Heart left ventricle (tissue), 16 donors: ENCODE measurements around the gene HOXC11. TPM values are rescaled to one million over a fixed set of nuclear protein-coding genes. Genes with fewer than 3 reads are reported as not detected.

Source experiments
- ATAC-seq, 4 donors: fragments of 200-7000 bp; cut with Tn5 transposase; one replicate each; pipeline ENCODE4 v1.9.1; 2020 to 2022; ENCODE audit warnings: moderate library complexity in 4 of 4, mild to moderate bottlenecking in 3 of 4, moderate number of reproducible peaks in 1 of 4
- DNase-seq, 5 donors: peaks; one replicate each; pipeline ENCODE4 v3.0.0-alpha.2; 2020
- H3K27ac ChIP-seq, 12 donors: fragments of 200-600 bp; sonication (generic) in 4 of 12; one replicate each; pipeline versions ENCODE4 v1.5.0 to v1.8.0; 2016 to 2022; ENCODE audit warnings: mild to moderate bottlenecking in 2 of 12
- H3K27me3 ChIP-seq, 9 donors: fragments of 200-600 bp; sonication (generic) in 2 of 9; one replicate each; pipeline versions ENCODE4 v1.5.1 to v1.8.0; 2016 to 2022; ENCODE audit warnings: mild to moderate bottlenecking in 3 of 9
- H3K36me3 ChIP-seq, 9 donors: fragments of 200-600 bp; sonication (generic) in 2 of 9; one replicate each; pipeline versions ENCODE4 v1.5.0 to v1.8.0; 2018 to 2022; ENCODE audit warnings: mild to moderate bottlenecking in 2 of 9
- H3K4me1 ChIP-seq, 12 donors: fragments of 200-600 bp; sonication (generic) in 4 of 12; one replicate each; pipeline versions ENCODE4 v1.5.0 to v1.8.0; 2016 to 2022; ENCODE audit warnings: mild to moderate bottlenecking in 3 of 12
- H3K4me3 ChIP-seq, 12 donors: fragments of 200-600 bp; sonication (generic) in 4 of 12; one replicate each; pipeline versions ENCODE4 v1.5.0 to v1.8.0; 2017 to 2022; ENCODE audit warnings: mild to moderate bottlenecking in 9 of 12, moderate library complexity in 4 of 12
- H3K9me3 ChIP-seq, 12 donors: fragments of 200-600 bp; sonication (generic) in 4 of 12; one replicate each; pipeline versions ENCODE4 v1.5.0 to v1.8.0; 2016 to 2022; ENCODE audit warnings: mild to moderate bottlenecking in 1 of 12
- POLR2A ChIP-seq, 2 donors: fragments of 450-650 bp; IDR thresholded peaks; one replicate each; pipeline ENCODE4 v1.6.1; 2017; ENCODE audit warnings: antibody characterized with exemption in 2 of 2, mild to moderate bottlenecking in 2 of 2, moderate library complexity in 2 of 2
- WGBS, 4 donors: extraction: QIAGEN DNeasy Blood & Tissue Kit in 2 of 4; methylation state at CpG; one replicate each; pipeline versions ENCODE4 v1.1.5 to v1.1.7; 2013 to 2018; 5-methylcytosine and 5-hydroxymethylcytosine counted together
- intact Hi-C, 10 donors: fragments of 100-400 bp; cut with DNase I; formaldehyde crosslinking; loops; one replicate each; pipeline versions ENCODE4 v1.11.1 to v1.14.2; 2022
- polyA plus RNA-seq, 2 donors: library from polyadenylated mRNA; stranded (reverse); fragments of 200-250 nt; gene quantifications; one replicate each; pipeline ENCODE4 v1.2.3, GENCODE V29; 2013
- total RNA-seq, 9 donors: library from RNA; depleted of rRNA in 2 of 9; stranded (reverse); fragments of >200 nt in 2 of 9; fragmentation: NEBNext Ultra II Directional in 3 of 9; extraction: Animal tissue kit (Norgen Biotek cat#: 25700) in 3 of 9; gene quantifications; one replicate each; pipeline versions ENCODE4 v1.1.0 to v1.2.4, GENCODE V29; 2016 to 2023
- TF ChIP-seq, protein P1 (sequence below), 12 donors: fragments of 200-600 bp; sonication (generic) in 4 of 12; IDR thresholded peaks; one replicate each; pipeline versions ENCODE4 v1.5.0 to v1.8.0; 2018 to 2022; ENCODE audit warnings: antibody characterized with exemption in 12 of 12, mild to moderate bottlenecking in 5 of 12
- donor health status: ischemic (EF 13 %, LVEDD 7.1; RV severe dilation, severe dysfunction).
- donor health status: healthy with polysubstance abuse.
- donor health status: DM: no; HTN: yes; CAD: no.
- donor health status: DM: no; HTN: no; CAD: no.
- donor health status: ischemic (EF 25% LVEDD 6.9; RV normal size, moderate dysfunction).
- donor health status: ischemic (EF 25% LVEDD 5.7; RV mildly dilated, moderate dysfunction).
- donor health status: healthy.
- donor health status: DM: yes; HTN: yes; CAD: no.
- donor health status: ischemic (EF 35%, LVEDD 5.7; RV mildly dilated, moderate dysfunction).
- donor health status: nonischemic (EF 11% LVEDD 7.7; RV severe dilation, severe dysfunction).
- donor health status: DM: yes; HTN: yes; CAD: no.
- donor health status: PGD.
- donor health status: ischemic (EF 29% LVEDD 5.4; RV normal size, mild dysfunction).
- donor health status: nonischemic (EF 23%, LVEDD 6.1; RV moderate dilation, normal function).

Gene HOXC11
- total and polyA plus RNA-seq, 11 donors: not detected

DNA sequence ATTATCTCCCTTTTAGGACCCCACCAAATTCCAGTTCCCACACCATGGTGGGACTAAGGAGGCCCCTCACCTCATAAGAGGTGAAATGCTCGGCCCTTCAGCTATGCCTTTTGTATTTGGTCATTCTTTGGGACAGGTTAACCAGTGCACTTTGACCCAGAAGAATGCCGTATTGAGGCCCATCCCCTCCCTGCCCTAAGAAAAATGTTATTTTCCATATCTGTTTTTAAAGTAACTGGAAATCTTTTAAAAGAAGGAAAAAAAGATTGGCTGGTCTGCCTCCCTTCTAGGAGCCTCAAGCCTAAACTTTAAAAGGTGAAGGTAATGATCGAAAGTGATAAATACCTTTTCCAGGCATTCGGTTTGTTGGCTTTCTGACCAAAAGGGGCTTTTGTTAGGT lies 40.0 kb upstream of the HOXC11 start:
- ATAC-seq (no peak), DNase-seq (no peak)
- intact Hi-C loops: no loop called here
- no peaks in the 10 kb centered on the region for H3K9me3 ChIP-seq
- H3K4me1 ChIP-seq: peaks cover 0 to 10% (median 0%) of the 10 kb centered on the region in 12 donors
- TF ChIP-seq, protein P1, sequence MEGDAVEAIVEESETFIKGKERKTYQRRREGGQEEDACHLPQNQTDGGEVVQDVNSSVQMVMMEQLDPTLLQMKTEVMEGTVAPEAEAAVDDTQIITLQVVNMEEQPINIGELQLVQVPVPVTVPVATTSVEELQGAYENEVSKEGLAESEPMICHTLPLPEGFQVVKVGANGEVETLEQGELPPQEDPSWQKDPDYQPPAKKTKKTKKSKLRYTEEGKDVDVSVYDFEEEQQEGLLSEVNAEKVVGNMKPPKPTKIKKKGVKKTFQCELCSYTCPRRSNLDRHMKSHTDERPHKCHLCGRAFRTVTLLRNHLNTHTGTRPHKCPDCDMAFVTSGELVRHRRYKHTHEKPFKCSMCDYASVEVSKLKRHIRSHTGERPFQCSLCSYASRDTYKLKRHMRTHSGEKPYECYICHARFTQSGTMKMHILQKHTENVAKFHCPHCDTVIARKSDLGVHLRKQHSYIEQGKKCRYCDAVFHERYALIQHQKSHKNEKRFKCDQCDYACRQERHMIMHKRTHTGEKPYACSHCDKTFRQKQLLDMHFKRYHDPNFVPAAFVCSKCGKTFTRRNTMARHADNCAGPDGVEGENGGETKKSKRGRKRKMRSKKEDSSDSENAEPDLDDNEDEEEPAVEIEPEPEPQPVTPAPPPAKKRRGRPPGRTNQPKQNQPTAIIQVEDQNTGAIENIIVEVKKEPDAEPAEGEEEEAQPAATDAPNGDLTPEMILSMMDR (IDR thresholded peaks at IDR 0.05): no peak
- no peak for TF ChIP-seq POLR2A (IDR thresholded peaks at IDR 0.05)
- H3K27ac ChIP-seq: no peak overlapping the region
- WGBS, 4 donors: 29 to 49% (median 40%) methylated on average over 4 of the region's 4 CpGs
- H3K36me3 ChIP-seq: no peaks in the 10 kb centered on the region
- H3K4me3 ChIP-seq: no peak overlapping the region
- H3K27me3 ChIP-seq: peaks cover 66 to 100% (median 98%) of the 10 kb centered on the region in 9 donors

DNA sequence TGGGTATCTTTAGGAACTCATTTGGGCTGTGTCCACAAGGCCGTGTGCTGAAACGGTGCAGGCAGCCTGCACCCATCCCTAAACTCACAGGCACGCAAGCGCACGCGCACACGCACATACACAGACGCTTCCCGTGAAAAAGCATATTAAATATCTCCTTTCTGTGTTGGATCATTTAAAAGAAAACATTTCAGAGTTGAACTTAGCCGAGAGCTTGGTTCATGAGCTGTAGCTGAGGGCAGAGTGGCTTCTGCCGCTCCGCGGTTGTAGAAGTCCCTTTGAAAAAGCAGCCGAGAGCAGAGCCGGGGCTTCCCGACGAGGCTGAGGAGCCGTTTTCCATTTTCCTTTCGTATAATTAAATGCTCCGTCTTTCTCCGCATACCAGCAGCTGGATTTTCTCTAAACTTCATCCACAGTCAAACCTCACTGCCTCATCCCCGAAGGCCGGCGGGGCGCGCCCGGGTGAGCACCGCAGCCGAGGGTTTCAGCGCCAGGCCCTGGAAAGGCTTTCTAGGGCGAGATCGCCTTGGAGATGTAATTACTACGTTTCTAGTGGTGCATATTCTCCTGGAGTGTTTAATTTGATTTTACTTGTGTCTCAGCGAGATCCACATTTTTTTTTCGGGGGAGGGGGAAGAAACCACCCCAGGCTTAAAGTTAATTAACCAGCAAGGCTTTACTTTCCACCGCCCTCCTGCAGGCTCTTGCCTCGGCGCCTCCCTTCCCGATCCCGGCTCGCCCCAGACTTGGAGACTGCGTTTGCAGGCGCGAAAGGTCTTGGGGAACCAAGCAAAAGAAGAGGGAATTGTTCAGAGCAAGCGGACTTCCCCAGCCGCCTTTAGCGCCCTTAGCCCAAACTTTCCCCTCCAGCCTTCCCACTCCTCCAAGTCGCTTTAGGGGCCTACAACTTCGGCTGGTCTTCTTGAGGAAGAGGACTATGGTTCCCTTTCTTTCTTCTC lies 37.3 kb upstream of the HOXC11 start:
- Histone ChIP-seq H3K4me1 (peaks cover 0 to 25% (median 0%) of the 10 kb centered on the region in 12 donors), H3K36me3 (no peaks in the 10 kb centered on the region), H3K27me3 (peaks cover 67 to 100% (median 99%) of the 10 kb centered on the region in 9 donors), H3K27ac (no peak overlapping the region), H3K4me3 (peak overlapping the region in 2 of 12 donors; percentile 4 to 24), H3K9me3 (no peaks in the 10 kb centered on the region)
- no peak for TF ChIP-seq POLR2A (IDR thresholded peaks at IDR 0.05)
- TF ChIP-seq, protein P1 (IDR thresholded peaks at IDR 0.05): no peak
- no peak for DNase-seq
- WGBS, 4 donors: 4 to 6% (median 5%) methylated on average over 49 of the region's 49 CpGs
- no peak for ATAC-seq
- intact Hi-C loops: no loop called here

DNA sequence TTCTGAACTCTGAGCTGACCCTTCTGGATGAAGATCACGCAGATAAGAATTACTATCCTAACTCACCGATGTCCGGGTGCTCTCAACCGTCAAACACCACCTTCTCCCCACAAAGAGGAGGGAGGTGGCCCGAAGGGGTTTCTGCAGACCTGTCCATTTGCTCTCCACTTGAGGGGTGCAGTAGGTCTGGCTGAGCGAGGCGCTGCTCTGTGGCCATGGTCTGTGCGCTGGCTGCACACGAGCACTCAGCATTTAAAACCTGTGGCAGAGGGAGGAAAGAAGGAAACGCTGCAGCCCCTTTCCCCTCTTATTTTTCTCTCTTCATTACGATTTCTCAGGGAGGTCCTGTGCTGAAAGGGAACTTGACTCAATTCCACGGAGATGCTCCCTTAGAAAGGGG lies 35.8 kb upstream of the HOXC11 start:
- Histone ChIP-seq H3K27ac (no peak overlapping the region), H3K9me3 (no peaks in the 10 kb centered on the region), H3K36me3 (no peaks in the 10 kb centered on the region), H3K4me3 (no peak overlapping the region), H3K4me1 (peaks cover 0 to 25% (median 0%) of the 10 kb centered on the region in 12 donors), H3K27me3 (peaks cover 61 to 100% (median 98%) of the 10 kb centered on the region in 9 donors)
- TF ChIP-seq, protein P1 (IDR thresholded peaks at IDR 0.05): no peak
- no peak for TF ChIP-seq POLR2A (IDR thresholded peaks at IDR 0.05)
- WGBS, 4 donors: 9 to 18% (median 11%) methylated on average over 12 of the region's 12 CpGs
- DNase-seq (no peak), ATAC-seq (no peak)
- intact Hi-C loops: no loop called here

DNA sequence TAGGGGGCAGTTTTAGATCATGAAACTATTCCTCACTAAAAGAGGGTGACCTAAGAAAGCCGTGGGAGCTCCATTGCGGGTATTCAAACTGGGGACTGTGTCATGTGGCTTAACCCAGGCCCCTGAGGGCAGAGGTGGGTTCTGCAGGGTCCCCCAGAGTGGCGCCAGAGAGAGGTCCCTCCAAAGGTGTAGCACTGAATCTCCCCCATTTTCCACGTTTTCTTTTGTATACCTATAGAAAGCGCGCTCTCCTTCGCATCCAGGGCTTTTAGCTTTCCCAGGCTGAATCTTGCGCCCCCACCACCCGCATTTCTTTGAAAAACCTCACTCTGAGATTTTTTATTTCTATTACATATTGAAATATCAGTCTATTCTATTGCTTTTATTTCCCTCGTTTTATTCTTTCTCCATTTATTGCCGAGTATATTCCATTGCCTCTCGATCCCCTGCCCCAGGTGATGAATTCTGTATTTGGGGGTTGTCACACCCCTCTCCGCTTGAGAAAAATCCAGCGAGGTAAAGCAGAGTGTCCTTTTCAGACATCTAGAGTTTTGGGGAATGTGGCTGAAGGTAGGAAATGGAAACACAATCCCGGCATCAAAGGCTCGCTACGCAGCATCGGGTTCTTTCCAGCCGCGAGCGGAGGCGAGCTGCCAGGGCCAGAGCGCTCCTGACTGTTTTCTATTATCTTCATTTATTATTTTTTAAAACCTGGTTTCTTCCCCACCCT lies 35.2 kb upstream of the HOXC11 start:
- TF ChIP-seq, protein P1 (IDR thresholded peaks at IDR 0.05): no peak
- no peak for TF ChIP-seq POLR2A (IDR thresholded peaks at IDR 0.05)
- intact Hi-C loops: no loop called here
- DNase-seq: no peak
- H3K9me3 ChIP-seq: no peaks in the 10 kb centered on the region
- no peaks in the 10 kb centered on the region for H3K36me3 ChIP-seq
- H3K27me3 ChIP-seq: peaks cover 64 to 100% (median 98%) of the 10 kb centered on the region in 9 donors
- WGBS, 4 donors: 13 to 21% (median 16%) methylated on average over 23 of the region's 23 CpGs
- no peak for ATAC-seq
- peaks cover 0 to 25% (median 0%) of the 10 kb centered on the region in 12 donors for H3K4me1 ChIP-seq
- no peak overlapping the region for H3K4me3 ChIP-seq
- no peak overlapping the region for H3K27ac ChIP-seq
